Astrocyte (in vitro differentiated cells and primary cell): ENCODE data around the gene MED15. TPM values are rescaled to one million over a fixed set of nuclear protein-coding genes. Genes with fewer than 3 reads are reported as not detected.
A peak's percentile ranks its signal among the peaks of the same experiment; 100 is the strongest.

Experiments used
- DNase-seq: peaks from one replicate; pipeline ENCODE4 v3.0.0-alpha.2; 2010; ENCODE audit warnings: low read depth
- FAIRE-seq: peaks from 2 replicates; lab custom pipeline; 2011; peaks lifted over from hg19 to GRCh38; lab: Jason Lieb, UNC
- H2AFZ ChIP-seq: 2 replicates; pipeline ENCODE4 v1.6.0; 2012; ENCODE audit warnings: low read depth, low read length, inconsistent platforms
- H3K27ac ChIP-seq: 2 replicates; pipeline ENCODE4 v1.5.1; 2011; ENCODE audit warnings: low read depth, low read length, inconsistent platforms
- H3K27me3 ChIP-seq: 2 replicates; pipeline ENCODE4 v1.6.0; 2011; ENCODE audit warnings: low read length, inconsistent platforms; ENCODE audit not compliant: insufficient read depth
- H3K36me3 ChIP-seq: 2 replicates; pipeline ENCODE4 v1.5.1; 2011; ENCODE audit warnings: low read length, inconsistent platforms; ENCODE audit not compliant: insufficient read depth
- H3K4me1 ChIP-seq: 2 replicates; pipeline ENCODE4 v1.5.1; 2011; ENCODE audit warnings: low read length, inconsistent platforms; ENCODE audit not compliant: insufficient read depth
- H3K4me2 ChIP-seq: 2 replicates; pipeline ENCODE4 v1.6.0; 2012; ENCODE audit warnings: low read length, inconsistent platforms
- H3K4me3 ChIP-seq: 2 replicates; pipeline ENCODE4 v1.5.1; 2011; ENCODE audit warnings: low read depth, mild to moderate bottlenecking, low read length, inconsistent platforms; ENCODE audit not compliant: insufficient read depth
- H3K79me2 ChIP-seq: 2 replicates; pipeline ENCODE4 v1.6.0; 2012; ENCODE audit warnings: mild to moderate bottlenecking, low read length, inconsistent platforms; ENCODE audit not compliant: insufficient read depth
- H3K9ac ChIP-seq: 2 replicates; pipeline ENCODE4 v1.6.0; 2012; ENCODE audit warnings: mild to moderate bottlenecking, low read length, inconsistent platforms
- H3K9me3 ChIP-seq: 2 replicates; pipeline ENCODE4 v1.5.1; 2012; ENCODE audit warnings: low read depth, mild to moderate bottlenecking, low read length, inconsistent platforms; ENCODE audit not compliant: insufficient read depth
- H4K20me1 ChIP-seq: 2 replicates; pipeline ENCODE4 v1.6.0; 2012; ENCODE audit warnings: low read length, inconsistent platforms; ENCODE audit not compliant: insufficient read depth
- H3K27ac Mint-ChIP-seq: one replicate; pipeline ENCODE4 v1.8.0; 2021; ENCODE audit warnings: mild to moderate bottlenecking, mixed read lengths; ENCODE audit not compliant: unreplicated experiment
- H3K27me3 Mint-ChIP-seq: one replicate; pipeline ENCODE4 v1.8.0; 2021; ENCODE audit warnings: low read depth, mixed read lengths; ENCODE audit not compliant: unreplicated experiment
- H3K36me3 Mint-ChIP-seq: one replicate; pipeline ENCODE4 v1.8.0; 2021; ENCODE audit warnings: low read depth, mixed read lengths; ENCODE audit not compliant: unreplicated experiment
- H3K4me1 Mint-ChIP-seq: one replicate; pipeline ENCODE4 v1.8.0; 2021; ENCODE audit warnings: low read depth, mixed read lengths; ENCODE audit not compliant: unreplicated experiment
- H3K4me3 Mint-ChIP-seq: one replicate; pipeline ENCODE4 v1.8.0; 2021; ENCODE audit warnings: mild to moderate bottlenecking, moderate library complexity, mixed read lengths; ENCODE audit not compliant: unreplicated experiment
- H3K9me3 Mint-ChIP-seq: one replicate; pipeline ENCODE4 v1.8.0; 2021; ENCODE audit warnings: mild to moderate bottlenecking, mixed read lengths; ENCODE audit not compliant: unreplicated experiment
- CTCF ChIP-seq: IDR thresholded peaks from 2 replicates; pipeline ENCODE4 v1.5.1; 2011; ENCODE audit warnings: low read depth, mild to moderate bottlenecking, inconsistent platforms, low read length, moderate library complexity; ENCODE audit not compliant: insufficient read depth
- EZH2 ChIP-seq: IDR thresholded peaks from 2 replicates; pipeline ENCODE4 v1.6.1; 2012; ENCODE audit warnings: mild to moderate bottlenecking, low read length, inconsistent platforms; ENCODE audit not compliant: insufficient read depth
- total RNA-seq: library from RNA; stranded (reverse); gene quantifications from 2 replicates; pipeline ENCODE4 v1.2.1, GENCODE V29; 2021

The MED15 gene
- total RNA-seq, 1 donor from 2014 or later = 153 TPM

GRCh38 chr22:20508815-20509271 is 1.4 kb downstream of the MED15 start:
- peaks cover 7% of the 10 kb centered on the region for H3K36me3 Mint-ChIP-seq
- H4K20me1 ChIP-seq = peaks cover 49% of the 10 kb centered on the region
- peaks cover 38% of the 10 kb centered on the region for H3K4me1 ChIP-seq
- H3K27me3 ChIP-seq = no peaks in the 10 kb centered on the region
- TF ChIP-seq CTCF (no peak), EZH2 (no peak)
- no peaks in the 10 kb centered on the region for H3K36me3 ChIP-seq
- FAIRE-seq (no peak), DNase-seq (no peak)
- peak overlapping the region; percentile 93 for H3K27ac Mint-ChIP-seq
- peak overlapping the region; percentile 81 for H3K4me3 ChIP-seq
- H3K4me1 Mint-ChIP-seq = peaks cover 40% of the 10 kb centered on the region
- H3K27ac ChIP-seq = peak overlapping the region; percentile 97
- peak overlapping the region; percentile 94 for H3K4me3 Mint-ChIP-seq
- H3K9me3 Mint-ChIP-seq = no peaks in the 10 kb centered on the region
- no peaks in the 10 kb centered on the region for H3K27me3 Mint-ChIP-seq
- peak overlapping the region; percentile 98 for H3K4me2 ChIP-seq
- H3K79me2 ChIP-seq = peaks cover 69% of the 10 kb centered on the region
- H2AFZ ChIP-seq = no peak overlapping the region
- H3K9ac ChIP-seq = peak overlapping the region; percentile 98
- H3K9me3 ChIP-seq = no peaks in the 10 kb centered on the region

GRCh38 chr22:20509344-20510047 is 2.1 kb downstream of the MED15 start:
- TF ChIP-seq CTCF = no peak
- no peak for TF ChIP-seq EZH2

More at GRCh38 chr22:20509344-20510047, 2.1 kb downstream of the MED15 start:
- Mint-ChIP-seq H3K9me3 (no peaks in the 10 kb centered on the region), H3K4me3 (peak overlapping the region; percentile 94), H3K36me3 (peaks cover 10% of the 10 kb centered on the region), H3K27ac (peak overlapping the region; percentile 93), H3K4me1 (peaks cover 40% of the 10 kb centered on the region), H3K27me3 (no peaks in the 10 kb centered on the region)
- H3K79me2 ChIP-seq = peaks cover 76% of the 10 kb centered on the region
- peaks cover 55% of the 10 kb centered on the region for H4K20me1 ChIP-seq
- H3K4me3 ChIP-seq = peak overlapping the region; percentile 81
- H3K9ac ChIP-seq = peak overlapping the region; percentile 98
- no peak overlapping the region for H2AFZ ChIP-seq
- peak overlapping the region; percentile 98 for H3K4me2 ChIP-seq
- peaks cover 37% of the 10 kb centered on the region for H3K4me1 ChIP-seq
- H3K27ac ChIP-seq = peak overlapping the region; percentile 97
- DNase-seq = peak; percentile 92
- no peaks in the 10 kb centered on the region for H3K27me3 ChIP-seq
- H3K9me3 ChIP-seq = no peaks in the 10 kb centered on the region
- peak; percentile 49 for FAIRE-seq
- peaks cover 5% of the 10 kb centered on the region for H3K36me3 ChIP-seq
